Loucy (cell line): ENCODE results near the gene MIF4GD.

Source experiments
- H2AFZ ChIP-seq: fragments of 200-600 bp; sonication (generic); 2 replicates; pipeline ENCODE4 v1.6.0; 2016; ENCODE audit warnings: antibody characterized with exemption, mild to moderate bottlenecking, low read length, moderate library complexity
- H3F3A ChIP-seq: fragments of 200-600 bp; 2 replicates; pipeline ENCODE4 v1.6.0; 2016; ENCODE audit warnings: antibody characterized with exemption, low read depth, mild to moderate bottlenecking
- H3K27me3 ChIP-seq: fragments of 200-600 bp; sonication (generic); 2 replicates; pipeline ENCODE4 v1.6.1; 2014; ENCODE audit warnings: low read length, mild to moderate bottlenecking; ENCODE audit not compliant: insufficient read depth, poor library complexity, severe bottlenecking
- H3K36me3 ChIP-seq: fragments of 200-600 bp; sonication (generic); 2 replicates; pipeline ENCODE4 v1.6.1; 2016; ENCODE audit warnings: low read length; ENCODE audit not compliant: insufficient read depth
- H3K4me1 ChIP-seq: fragments of 200-600 bp; sonication (generic); 2 replicates; pipeline ENCODE4 v1.5.1; 2014; ENCODE audit warnings: low read length, mild to moderate bottlenecking; ENCODE audit not compliant: insufficient read depth, poor library complexity, severe bottlenecking
- H3K4me2 ChIP-seq: fragments of 200-600 bp; sonication (generic); 2 replicates; pipeline ENCODE4 v1.6.0; 2014; ENCODE audit warnings: antibody characterized with exemption, low read length, low read depth, mild to moderate bottlenecking; ENCODE audit not compliant: poor library complexity, severe bottlenecking
- H3K4me3 ChIP-seq: fragments of 200-600 bp; sonication (generic); 2 replicates; pipeline ENCODE4 v1.5.1; 2014; ENCODE audit warnings: low read length, mild to moderate bottlenecking, mixed read lengths; ENCODE audit not compliant: poor library complexity, severe bottlenecking
- H3K79me2 ChIP-seq: fragments of 200-600 bp; sonication (generic); 2 replicates; pipeline ENCODE4 v1.6.1; 2014; ENCODE audit warnings: low read length; ENCODE audit not compliant: insufficient read depth
- H3K9ac ChIP-seq: fragments of 200-600 bp; sonication (generic); 2 replicates; pipeline ENCODE4 v1.6.0; 2014; ENCODE audit warnings: mild to moderate bottlenecking, low read depth, low read length, moderate library complexity; ENCODE audit not compliant: poor library complexity, severe bottlenecking
- H3K9me2 ChIP-seq: fragments of 200-600 bp; sonication (generic); replicated peaks from 2 replicates; pipeline ENCODE4 v1.6.1; 2016; ENCODE audit warnings: low read depth, low read length, mixed read lengths
- H3K9me3 ChIP-seq: fragments of 200-600 bp; sonication (generic); 2 replicates; pipeline ENCODE4 v1.6.1; 2014; ENCODE audit warnings: mild to moderate bottlenecking, antibody characterized with exemption, low read length, low read depth; ENCODE audit not compliant: insufficient read depth
- H4K20me1 ChIP-seq: fragments of 200-600 bp; sonication (generic); 2 replicates; pipeline ENCODE4 v1.6.0; 2014; ENCODE audit warnings: antibody characterized with exemption, low read length, mild to moderate bottlenecking; ENCODE audit not compliant: insufficient read depth, poor library complexity, severe bottlenecking
- EZH2phosphoT487 ChIP-seq: fragments of 200-600 bp; IDR thresholded peaks from 2 replicates; pipeline ENCODE4 v1.6.1; 2018; ENCODE audit warnings: antibody characterized with exemption, mild to moderate bottlenecking, moderate library complexity, borderline replicate concordance
- TF ChIP-seq, protein P1 (sequence below): fragments of 200-600 bp; sonication (generic); conservative IDR thresholded peaks from 2 replicates; pipeline ENCODE4 v1.5.1; 2014; ENCODE audit warnings: mild to moderate bottlenecking, antibody characterized with exemption, low read length

Gene MIF4GD

DNA sequence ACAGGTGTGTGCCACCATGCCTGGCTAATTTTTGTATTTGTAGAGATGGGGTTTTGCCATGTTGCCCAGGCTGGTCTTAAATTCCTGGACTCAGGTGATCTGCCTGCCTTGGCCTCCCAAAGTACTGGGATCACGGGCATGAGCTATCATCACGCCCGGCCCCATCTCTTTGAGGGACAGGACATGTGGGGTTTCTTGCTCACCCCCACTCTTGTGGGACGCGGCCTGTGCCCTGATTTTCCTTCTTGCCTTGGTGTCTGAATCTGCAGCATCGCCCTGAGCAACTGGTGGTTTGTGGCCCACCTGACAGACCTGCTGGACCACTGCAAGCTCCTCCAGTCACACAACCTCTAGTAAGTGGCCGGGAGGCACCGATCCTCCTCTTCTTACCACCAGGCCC lies 40.0 kb downstream of the MIF4GD start:
- no peak overlapping the region for H2AFZ ChIP-seq

DNA sequence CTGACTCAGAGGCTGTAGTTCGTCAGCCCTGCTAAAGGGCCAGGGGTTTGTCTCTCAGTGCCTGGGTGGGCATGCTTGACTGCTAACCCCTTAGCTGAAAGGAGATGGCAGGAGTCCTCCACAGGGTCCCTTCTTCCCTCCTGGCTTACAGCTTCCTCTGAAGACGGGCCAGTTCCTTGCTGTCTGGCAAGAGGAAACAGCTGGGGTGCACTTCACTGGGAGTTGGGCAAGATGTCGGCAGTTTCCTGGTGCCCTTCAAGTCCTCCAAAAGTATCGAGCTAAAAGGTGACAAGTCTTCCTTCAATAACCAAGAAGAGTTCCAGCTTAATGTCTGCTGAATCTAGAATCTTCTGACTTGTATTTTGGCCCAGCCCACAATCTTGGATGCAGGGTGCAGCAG lies 42.2 kb downstream of the MIF4GD start:
- no peaks in the 10 kb centered on the region for H3K4me1 ChIP-seq
- H3K27me3 ChIP-seq = no peaks in the 10 kb centered on the region
- H3K36me3 ChIP-seq = peaks cover 71% of the 10 kb centered on the region; the same call in 1 of the 2 replicates
- no peaks in the 10 kb centered on the region for H3K79me2 ChIP-seq
- no peak overlapping the region for H3K4me3 ChIP-seq
- no peaks in the 10 kb centered on the region for H4K20me1 ChIP-seq
- no peaks in the 10 kb centered on the region for H3K9me3 ChIP-seq
- no peak overlapping the region for H2AFZ ChIP-seq
- TF ChIP-seq, protein P1, sequence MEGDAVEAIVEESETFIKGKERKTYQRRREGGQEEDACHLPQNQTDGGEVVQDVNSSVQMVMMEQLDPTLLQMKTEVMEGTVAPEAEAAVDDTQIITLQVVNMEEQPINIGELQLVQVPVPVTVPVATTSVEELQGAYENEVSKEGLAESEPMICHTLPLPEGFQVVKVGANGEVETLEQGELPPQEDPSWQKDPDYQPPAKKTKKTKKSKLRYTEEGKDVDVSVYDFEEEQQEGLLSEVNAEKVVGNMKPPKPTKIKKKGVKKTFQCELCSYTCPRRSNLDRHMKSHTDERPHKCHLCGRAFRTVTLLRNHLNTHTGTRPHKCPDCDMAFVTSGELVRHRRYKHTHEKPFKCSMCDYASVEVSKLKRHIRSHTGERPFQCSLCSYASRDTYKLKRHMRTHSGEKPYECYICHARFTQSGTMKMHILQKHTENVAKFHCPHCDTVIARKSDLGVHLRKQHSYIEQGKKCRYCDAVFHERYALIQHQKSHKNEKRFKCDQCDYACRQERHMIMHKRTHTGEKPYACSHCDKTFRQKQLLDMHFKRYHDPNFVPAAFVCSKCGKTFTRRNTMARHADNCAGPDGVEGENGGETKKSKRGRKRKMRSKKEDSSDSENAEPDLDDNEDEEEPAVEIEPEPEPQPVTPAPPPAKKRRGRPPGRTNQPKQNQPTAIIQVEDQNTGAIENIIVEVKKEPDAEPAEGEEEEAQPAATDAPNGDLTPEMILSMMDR = no peak
- no peak for TF ChIP-seq EZH2phosphoT487
- H3K4me2 ChIP-seq = no peak overlapping the region
- no peak overlapping the region for H3K9ac ChIP-seq
- no peaks in the 10 kb centered on the region for H3K9me2 ChIP-seq
- no peaks in the 10 kb centered on the region for H3F3A ChIP-seq

More for the DNA sequence above, 40.0 kb downstream of the MIF4GD start:
- TF ChIP-seq, protein P1 = no peak
- TF ChIP-seq EZH2phosphoT487 = no peak
- Histone ChIP-seq H3K4me1 (no peaks in the 10 kb centered on the region), H3K4me3 (no peak overlapping the region), H3K36me3 (peaks cover 75% of the 10 kb centered on the region; the same call in 1 of the 2 replicates), H3K4me2 (no peak overlapping the region), H3K9me2 (no peaks in the 10 kb centered on the region), H3K79me2 (no peaks in the 10 kb centered on the region), H3K27me3 (no peaks in the 10 kb centered on the region), H3K9me3 (no peaks in the 10 kb centered on the region), H3K9ac (no peak overlapping the region), H4K20me1 (no peaks in the 10 kb centered on the region), H3F3A (no peaks in the 10 kb centered on the region)

DNA sequence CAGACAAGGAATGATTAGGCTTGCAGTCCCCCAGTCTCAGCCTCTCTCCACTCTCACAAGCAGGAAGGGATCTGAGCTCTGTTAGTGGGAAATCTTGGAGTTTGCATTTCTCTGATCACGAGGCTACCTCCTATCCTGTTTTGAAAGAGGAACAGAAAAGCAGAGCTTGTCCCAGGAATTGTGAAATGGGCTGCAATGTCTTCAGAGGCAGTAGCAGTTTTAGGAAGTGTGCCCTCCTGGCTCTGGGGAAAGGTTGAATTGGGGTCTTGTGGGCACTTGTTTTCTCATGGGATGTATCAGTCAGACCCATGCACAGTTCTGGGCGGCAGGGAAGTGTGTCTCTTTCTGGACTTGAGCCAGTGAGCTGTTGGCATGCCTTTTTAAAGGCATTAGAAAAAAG lies 42.7 kb downstream of the MIF4GD start:
- H3K36me3 ChIP-seq = peaks cover 71% of the 10 kb centered on the region; the same call in 1 of the 2 replicates

More for the DNA sequence above, 42.7 kb downstream of the MIF4GD start:
- Histone ChIP-seq H3K27me3 (no peaks in the 10 kb centered on the region), H4K20me1 (no peaks in the 10 kb centered on the region), H2AFZ (no peak overlapping the region), H3F3A (no peaks in the 10 kb centered on the region), H3K9ac (no peak overlapping the region), H3K4me2 (no peak overlapping the region), H3K4me3 (no peak overlapping the region), H3K9me2 (no peaks in the 10 kb centered on the region), H3K4me1 (no peaks in the 10 kb centered on the region), H3K9me3 (no peaks in the 10 kb centered on the region), H3K79me2 (no peaks in the 10 kb centered on the region)
- TF ChIP-seq, protein P1 = no peak
- TF ChIP-seq EZH2phosphoT487 = no peak
